GM12891 (cell line): ENCODE measurements around the gene KRTAP1-3.
"Not testable (repeated sequence)": the region's sequence is repeated elsewhere in the genome, so short reads cannot be mapped to it uniquely, and the experiment has no call there.

Experiments used
- PAX5 ChIP-seq: IDR thresholded peaks from 2 replicates; pipeline ENCODE4 v1.6.1; 2011; ENCODE audit warnings: low read length, moderate library complexity, mild to moderate bottlenecking; ENCODE audit not compliant: insufficient read depth, severe bottlenecking
- POLR2A ChIP-seq: IDR thresholded peaks from 2 replicates; pipeline ENCODE4 v1.6.1; 2011; ENCODE audit warnings: low read depth, low read length, control low read depth
- POLR2AphosphoS5 ChIP-seq: IDR thresholded peaks from 2 replicates; pipeline ENCODE4 v1.6.1; 2011; ENCODE audit warnings: low read depth, low read length, control low read depth
- POU2F2 ChIP-seq: IDR thresholded peaks from 2 replicates; pipeline ENCODE4 v1.6.1; 2011; ENCODE audit warnings: low read depth, mild to moderate bottlenecking, control low read depth, low read length, moderate library complexity
- SPI1 ChIP-seq: IDR thresholded peaks from 2 replicates; pipeline ENCODE4 v1.6.1; 2011; ENCODE audit warnings: low read depth, low read length, control low read depth
- TAF1 ChIP-seq: IDR thresholded peaks from 2 replicates; pipeline ENCODE4 v1.6.1; 2011; ENCODE audit warnings: low read depth, low read length, control low read depth

GRCh38 chr17:41084100-41084856 lies 49.6 kb upstream of the KRTAP1-3 start, which contains the start of gene KRTAP4-7:
- not testable (repeated sequence) for TF ChIP-seq POLR2AphosphoS5, POLR2A, TAF1, SPI1, PAX5, POU2F2
